Measurements from ENCODE around the gene SLC7A7. TPM values are rescaled to one million over a fixed set of nuclear protein-coding genes. Genes with fewer than 3 reads are reported as not detected.

Gene SLC7A7
- total and polyA plus RNA-seq, 2 of the 13 experiments (the other 11 are each of a cell fraction or from before 2014, with no cell fraction given): 0.13 to 0.63 TPM

GRCh38 chr14:22808388-22809209 lies 6.6 kb downstream of the SLC7A7 start (continued):
- TF ChIP-seq, protein P1, sequence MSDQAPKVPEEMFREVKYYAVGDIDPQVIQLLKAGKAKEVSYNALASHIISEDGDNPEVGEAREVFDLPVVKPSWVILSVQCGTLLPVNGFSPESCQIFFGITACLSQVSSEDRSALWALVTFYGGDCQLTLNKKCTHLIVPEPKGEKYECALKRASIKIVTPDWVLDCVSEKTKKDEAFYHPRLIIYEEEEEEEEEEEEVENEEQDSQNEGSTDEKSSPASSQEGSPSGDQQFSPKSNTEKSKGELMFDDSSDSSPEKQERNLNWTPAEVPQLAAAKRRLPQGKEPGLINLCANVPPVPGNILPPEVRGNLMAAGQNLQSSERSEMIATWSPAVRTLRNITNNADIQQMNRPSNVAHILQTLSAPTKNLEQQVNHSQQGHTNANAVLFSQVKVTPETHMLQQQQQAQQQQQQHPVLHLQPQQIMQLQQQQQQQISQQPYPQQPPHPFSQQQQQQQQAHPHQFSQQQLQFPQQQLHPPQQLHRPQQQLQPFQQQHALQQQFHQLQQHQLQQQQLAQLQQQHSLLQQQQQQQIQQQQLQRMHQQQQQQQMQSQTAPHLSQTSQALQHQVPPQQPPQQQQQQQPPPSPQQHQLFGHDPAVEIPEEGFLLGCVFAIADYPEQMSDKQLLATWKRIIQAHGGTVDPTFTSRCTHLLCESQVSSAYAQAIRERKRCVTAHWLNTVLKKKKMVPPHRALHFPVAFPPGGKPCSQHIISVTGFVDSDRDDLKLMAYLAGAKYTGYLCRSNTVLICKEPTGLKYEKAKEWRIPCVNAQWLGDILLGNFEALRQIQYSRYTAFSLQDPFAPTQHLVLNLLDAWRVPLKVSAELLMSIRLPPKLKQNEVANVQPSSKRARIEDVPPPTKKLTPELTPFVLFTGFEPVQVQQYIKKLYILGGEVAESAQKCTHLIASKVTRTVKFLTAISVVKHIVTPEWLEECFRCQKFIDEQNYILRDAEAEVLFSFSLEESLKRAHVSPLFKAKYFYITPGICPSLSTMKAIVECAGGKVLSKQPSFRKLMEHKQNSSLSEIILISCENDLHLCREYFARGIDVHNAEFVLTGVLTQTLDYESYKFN (CRISPR knock-in tag; conservative IDR thresholded peaks at IDR 0.05): peak; percentile 60; the same call in 1 of the 2 replicates
- no peak for TF ChIP-seq HOXA9 (CRISPR knock-in tag; IDR thresholded peaks at IDR 0.05; ENCODE audit: borderline replicate concordance)

- Histone ChIP-seq H3K9me3 (ENCODE audit: low read length) (no peaks in the 10 kb centered on the region), H3K79me2 (ENCODE audit: insufficient read depth, low read length) (no peaks in the 10 kb centered on the region), H3K36me3 (replicated peaks in 1 of 2; ENCODE audit: control insufficient read depth in 1 of 2, insufficient read depth in 2 of 2, low read length in 2 of 2) (no peaks in the 10 kb centered on the region), H3K4me1 (ENCODE audit: insufficient read depth, low read length) (peaks cover 34% of the 10 kb centered on the region), H3K9ac (ENCODE audit: insufficient read depth, low read depth, low read length) (no peak overlapping the region), H2AFZ (ENCODE audit: low read length) (no peak overlapping the region), H3K4me2 (ENCODE audit: low read depth, low read length) (peak overlapping the region; percentile 34), H4K20me1 (ENCODE audit: insufficient read depth, low read length) (no peaks in the 10 kb centered on the region), H3K27me3 (ENCODE audit: control insufficient read depth in 1 of 2, insufficient read depth in 2 of 2, low read length in 2 of 2) (no peaks in the 10 kb centered on the region), H3K27ac (ENCODE audit: extremely low read length, insufficient read depth, low read length) (peak overlapping the region; percentile 45), H3K4me3 (replicated peaks in 1 of 3; ENCODE audit: insufficient read depth in 1 of 3, low read depth in 2 of 3, low read length in 3 of 3) (no peak overlapping the region)
- peak; percentile 95 for DNase-seq (ENCODE audit: low spot score)
- intact Hi-C loops (cut with micrococcal nuclease; ENCODE audit: unreplicated experiment): loop anchor here (1.0 kb wide), 1 partner anchor 46 kb away; no protein-coding TSS in a partner anchor
- POLR2A ChIA-PET: interaction anchor here (0.7 to 3.4 kb wide), 15 partner anchors 9 to 218 kb away, joined by 3 to 26 read pairs (median 5); partner anchors contain the start of genes DAD1, LRP10, OXA1L and PRMT5
- no TSS peak for BruUV-seq (replicated peaks)
- CTCF ChIA-PET (ENCODE audit: low intra/inter-chr PET ratio, low total read pairs): interaction anchor here (1.4 kb wide), 1 partner anchor 15 kb away, joined by 4 read pairs; no protein-coding TSS in a partner anchor
- peak; percentile 91 for ATAC-seq
- in situ Hi-C loops (cut with HindIII; ENCODE audit: extremely low pct_ligation_motif_present, low pct_unique_long_range_greater_than_20kb): no loop called here
- peak; percentile 63 for FAIRE-seq
- WGBS (ENCODE audit: low lambda C conversion rate): 34% methylated on average over 13 of the region's 13 CpGs
- TF ChIP-seq HNF1A (IDR thresholded peaks at IDR 0.05; ENCODE audit: low read depth): no peak
- TF ChIP-seq HNF1A (CRISPR knock-in tag; IDR thresholded peaks at IDR 0.05; ENCODE audit: borderline replicate concordance): no peak
- 0 out of 2 replicates have a peak, but pooled peaks have one; percentile 24 for TF ChIP-seq SPEN (CRISPR knock-in tag; IDR thresholded peaks at IDR 0.05; ENCODE audit: low read depth)
- TF ChIP-seq ZNF790 (CRISPR knock-in tag; IDR thresholded peaks at IDR 0.05; ENCODE audit: borderline replicate concordance): no peak
- no peak for TF ChIP-seq CCAR2 (optimal IDR thresholded peaks at IDR 0.05; ENCODE audit: low read depth, low read length)
- no peak for TF ChIP-seq AHR (CRISPR knock-in tag; IDR thresholded peaks at IDR 0.05)
- peak; percentile 69; the same call in 1 of the 2 replicates for TF ChIP-seq TRIM24 (CRISPR knock-in tag; IDR thresholded peaks at IDR 0.05)
- TF ChIP-seq ZNF441 (CRISPR knock-in tag; IDR thresholded peaks at IDR 0.05; ENCODE audit: borderline replicate concordance): 0 out of 2 replicates have a peak, but pooled peaks have one; percentile 22
- TF ChIP-seq NCOA2 (CRISPR knock-in tag; IDR thresholded peaks at IDR 0.05): peak; percentile 71
- 0 out of 2 replicates have a peak, but pooled peaks have one; percentile 62 for TF ChIP-seq DMAP1 (CRISPR knock-in tag; IDR thresholded peaks at IDR 0.05)
- 0 out of 2 replicates have a peak, but pooled peaks have one; percentile 4 for TF ChIP-seq ELF3 (CRISPR knock-in tag; IDR thresholded peaks at IDR 0.05)
Measured at GRCh38 chr14:22807432-22808087, 7.7 kb downstream of the SLC7A7 start.

All from HepG2 (cell line).